Sigmoid colon (tissue), 4 donors: ENCODE measurements around the gene RBM15.

Source experiments
- CTCF ChIP-seq, 4 experiments: fragments of 450-650 bp in 3 of 4; fragments of 200-600 bp in 1 of 4; IDR thresholded peaks; one replicate each; pipeline ENCODE4 v1.5.1; 2016 to 2019; ENCODE audit warnings: antibody characterized with exemption in 4 of 4, mild to moderate bottlenecking in 3 of 4, moderate library complexity in 2 of 4
- EP300 ChIP-seq, 4 donors: sonication (generic); formaldehyde crosslinking; IDR thresholded peaks; one replicate each; pipeline ENCODE4 v1.6.1; 2017; ENCODE audit warnings: antibody characterized with exemption in 4 of 4
- POLR2A ChIP-seq, 2 donors: fragments of 450-650 bp; IDR thresholded peaks; one replicate each; pipeline ENCODE4 v1.6.1; 2016; ENCODE audit warnings: antibody characterized with exemption in 2 of 2, mild to moderate bottlenecking in 2 of 2, moderate library complexity in 2 of 2

- TF ChIP-seq CTCF (IDR thresholded peaks at IDR 0.05) (no peak), POLR2A (IDR thresholded peaks at IDR 0.05) (no peak), EP300 (IDR thresholded peaks at IDR 0.05) (no peak)
Measured at GRCh38 chr1:110347182-110347893, 8.2 kb downstream of the RBM15 start.
